NT2/D1 (cell line): ENCODE measurements around the gene KRT78.
"Not testable (repeated sequence)": the region's sequence is repeated elsewhere in the genome, so short reads cannot be mapped to it uniquely, and the experiment has no call there.

Experiments
- DNase-seq: peaks from one replicate; pipeline ENCODE4 v3.0.0-alpha.2; 2011; ENCODE audit warnings: low read depth, low spot score
- H3K27me3 ChIP-seq: 2 replicates; pipeline ENCODE4 v1.6.0; 2011; ENCODE audit warnings: mild to moderate bottlenecking; ENCODE audit not compliant: insufficient read length, insufficient read depth
- H3K36me3 ChIP-seq: 2 replicates; pipeline ENCODE4 v1.6.1; 2011; ENCODE audit warnings: mild to moderate bottlenecking, low read length, mixed read lengths; ENCODE audit not compliant: insufficient read depth, insufficient read length
- H3K4me1 ChIP-seq: 2 replicates; pipeline ENCODE4 v1.5.1; 2011; ENCODE audit not compliant: insufficient read depth, insufficient read length
- H3K4me3 ChIP-seq: 2 replicates; pipeline ENCODE4 v1.5.1; 2011; ENCODE audit warnings: low read depth; ENCODE audit not compliant: insufficient read length
- H3K9ac ChIP-seq: 2 replicates; pipeline ENCODE4 v1.6.0; 2011; ENCODE audit warnings: low read depth; ENCODE audit not compliant: insufficient read length
- H3K9me3 ChIP-seq: 2 replicates; pipeline ENCODE4 v1.5.1; 2011; ENCODE audit warnings: mild to moderate bottlenecking, low read length; ENCODE audit not compliant: insufficient read depth
- SUZ12 ChIP-seq: IDR thresholded peaks from 2 replicates; pipeline ENCODE4 v1.6.1; 2011; ENCODE audit not compliant: insufficient read length, insufficient read depth; ENCODE audit errors: extremely low read depth
- YY1 ChIP-seq: IDR thresholded peaks from 2 replicates; pipeline ENCODE4 v1.6.1; 2011; ENCODE audit not compliant: insufficient read length, insufficient read depth
- ZNF274 ChIP-seq: IDR thresholded peaks from 2 replicates; pipeline ENCODE4 v1.6.1; 2011; ENCODE audit warnings: mild to moderate bottlenecking, low read depth, low read length

The KRT78 gene

DNA sequence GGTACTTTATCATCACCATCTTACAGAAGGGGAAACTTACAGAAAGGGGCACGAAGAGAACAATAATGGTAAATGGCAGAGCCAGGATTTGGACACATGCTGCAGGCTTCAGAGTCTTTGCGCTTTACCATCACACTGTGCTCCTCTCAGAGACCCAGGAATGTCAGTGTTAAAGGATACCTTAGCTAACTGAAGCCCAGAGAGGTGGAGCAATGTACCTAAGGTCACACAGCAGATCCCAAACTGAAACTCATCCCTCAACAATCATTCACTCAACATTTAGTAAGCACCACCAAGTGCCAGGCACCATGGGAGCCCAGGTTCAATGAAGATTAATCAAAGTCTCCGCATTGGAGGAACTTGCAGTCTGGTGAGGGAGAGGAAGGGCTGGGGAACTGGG is 8.0 kb upstream of the KRT78 start:
- Histone ChIP-seq H3K27me3 (no peaks in the 10 kb centered on the region), H3K9ac (no peak overlapping the region), H3K9me3 (no peaks in the 10 kb centered on the region), H3K4me1 (peaks cover 4% of the 10 kb centered on the region), H3K36me3 (no peaks in the 10 kb centered on the region), H3K4me3 (no peak overlapping the region)
- no peak for DNase-seq
- TF ChIP-seq YY1 (no peak), SUZ12 (no peak), ZNF274 (no peak)

DNA sequence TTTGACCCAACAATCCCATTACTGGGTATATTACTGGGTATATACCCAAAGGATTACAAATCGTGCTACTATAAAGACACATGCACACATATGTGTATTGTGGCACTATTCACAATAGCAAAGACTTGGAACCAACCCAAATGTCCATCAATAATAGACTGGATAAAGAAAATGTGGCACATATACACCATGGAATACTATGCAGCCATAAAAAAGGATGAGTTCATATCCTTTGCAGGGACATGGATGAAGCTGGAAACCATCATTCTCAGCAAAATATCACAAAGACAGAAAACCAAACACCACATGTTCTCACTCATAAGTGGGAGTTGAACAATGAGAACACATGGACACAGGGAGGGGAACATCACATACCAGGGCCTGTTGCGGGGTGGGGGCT is 7.3 kb upstream of the KRT78 start:
- DNase-seq, H3K36me3 ChIP-seq, H3K9ac ChIP-seq, H3K4me1 ChIP-seq, H3K27me3 ChIP-seq, H3K9me3 ChIP-seq, H3K4me3 ChIP-seq: not testable (repeated sequence)

DNA sequence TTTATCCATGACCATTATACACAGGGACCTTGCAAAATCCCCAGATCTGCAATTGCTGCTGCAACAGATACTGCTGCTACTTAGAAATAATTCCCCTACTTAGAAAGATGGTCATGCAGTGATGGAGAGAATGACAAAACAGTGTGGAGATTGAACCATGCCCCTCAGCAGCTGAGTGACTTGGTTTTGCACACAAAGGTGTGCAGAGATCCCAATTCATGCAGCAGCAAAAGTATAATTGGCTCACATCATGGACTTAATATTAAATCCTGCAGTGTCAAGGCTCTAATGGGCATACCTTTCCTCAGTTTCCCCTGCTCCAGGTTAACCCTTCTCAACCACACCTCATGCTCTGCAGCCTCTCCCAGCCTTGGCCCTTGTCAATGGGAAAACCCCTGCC is 3.0 kb upstream of the KRT78 start:
- Histone ChIP-seq H3K36me3 (no peaks in the 10 kb centered on the region), H3K4me1 (no peaks in the 10 kb centered on the region), H3K9me3 (no peaks in the 10 kb centered on the region), H3K4me3 (no peak overlapping the region), H3K9ac (no peak overlapping the region), H3K27me3 (no peaks in the 10 kb centered on the region)
- no peak for TF ChIP-seq SUZ12
- no peak for TF ChIP-seq YY1
- TF ChIP-seq ZNF274 = no peak
- no peak for DNase-seq

DNA sequence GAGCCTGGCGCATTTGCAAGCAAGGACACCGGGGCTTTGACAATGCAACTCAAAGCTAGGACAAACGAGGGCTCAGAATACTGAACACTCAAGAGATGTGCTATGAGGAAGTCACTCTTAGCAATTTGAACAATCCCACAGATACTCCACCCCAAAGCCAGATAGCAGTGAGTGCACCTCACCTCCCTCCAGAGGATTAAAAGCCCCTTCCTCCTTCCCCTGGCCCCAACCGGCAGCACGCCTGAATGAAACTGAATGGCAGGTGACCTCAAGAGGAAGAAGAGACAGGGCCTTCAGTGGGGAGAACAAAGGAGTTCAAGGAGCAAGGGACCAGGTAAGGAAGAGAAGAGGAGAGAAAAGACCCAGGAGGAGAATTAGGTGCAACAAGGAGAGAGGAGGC is 1.9 kb upstream of the KRT78 start:
- H3K9me3 ChIP-seq = no peaks in the 10 kb centered on the region
- no peak overlapping the region for H3K9ac ChIP-seq
- no peak overlapping the region for H3K4me3 ChIP-seq
- H3K36me3 ChIP-seq = no peaks in the 10 kb centered on the region
- no peak for DNase-seq
- no peaks in the 10 kb centered on the region for H3K27me3 ChIP-seq
- no peaks in the 10 kb centered on the region for H3K4me1 ChIP-seq
- TF ChIP-seq SUZ12 (no peak), YY1 (no peak), ZNF274 (no peak)

DNA sequence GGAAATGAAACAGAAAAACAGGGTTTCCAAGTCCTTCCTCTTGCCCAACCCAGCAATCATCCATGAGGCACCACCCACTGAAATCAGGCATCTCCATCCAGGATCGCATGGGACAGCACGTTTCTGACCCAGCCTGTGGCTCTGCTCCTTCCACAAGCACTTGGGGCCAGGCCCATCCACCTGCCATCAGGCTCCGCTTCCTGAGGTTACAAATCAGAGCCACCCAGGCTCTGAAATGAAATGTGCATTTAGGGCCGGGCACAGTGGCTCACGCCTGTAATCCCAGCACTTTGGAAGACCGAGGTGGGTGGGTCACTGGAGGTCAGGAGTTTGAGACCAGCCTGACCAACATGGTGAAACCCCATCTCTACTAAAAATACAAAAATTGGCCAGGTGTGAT is 717 bp upstream of the KRT78 start:
- no peak for TF ChIP-seq YY1
- TF ChIP-seq SUZ12 = no peak
- TF ChIP-seq ZNF274 = no peak
- no peaks in the 10 kb centered on the region for H3K9me3 ChIP-seq
- no peaks in the 10 kb centered on the region for H3K36me3 ChIP-seq
- no peak overlapping the region for H3K9ac ChIP-seq
- DNase-seq = no peak
- H3K4me3 ChIP-seq = no peak overlapping the region
- no peaks in the 10 kb centered on the region for H3K27me3 ChIP-seq
- no peaks in the 10 kb centered on the region for H3K4me1 ChIP-seq

DNA sequence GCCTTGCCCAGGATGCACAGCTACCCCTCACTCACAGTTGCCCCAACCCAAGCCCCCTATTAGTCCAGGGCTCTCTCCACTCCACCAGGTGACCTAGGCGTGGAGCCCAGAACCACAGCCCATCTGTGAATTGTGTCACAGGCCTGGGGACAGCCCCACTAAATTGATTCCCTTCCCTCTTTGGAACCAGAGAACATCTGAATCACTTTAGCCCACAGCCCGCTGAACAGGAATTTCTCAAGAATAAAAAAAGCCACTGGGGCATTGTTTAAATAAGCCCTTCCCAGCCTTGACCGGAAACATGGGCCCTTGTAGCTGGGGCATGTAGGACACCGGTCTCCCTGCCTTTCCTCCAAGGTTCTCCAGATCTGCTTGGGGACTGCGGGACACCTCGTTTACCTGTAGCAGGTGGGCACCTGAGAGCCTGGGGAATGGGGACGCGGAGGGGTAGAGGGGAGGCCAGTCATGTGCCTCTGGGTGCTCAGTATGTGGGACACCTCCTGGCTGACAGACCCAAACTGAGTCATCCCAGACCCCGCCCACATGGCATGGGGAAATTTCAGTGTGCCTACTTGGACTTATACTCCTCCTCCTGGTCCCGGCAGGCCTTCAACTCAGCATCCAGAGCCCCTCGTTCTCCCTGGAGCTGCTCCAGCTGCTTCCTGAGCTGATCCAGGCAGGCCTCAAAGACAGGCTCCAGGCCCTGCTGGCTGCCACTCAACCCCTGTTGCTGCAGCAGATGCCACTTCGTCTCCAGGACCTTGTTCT is 1.3 kb downstream of the KRT78 start:
- H3K4me1 ChIP-seq = no peaks in the 10 kb centered on the region
- TF ChIP-seq ZNF274 (no peak), SUZ12 (no peak), YY1 (no peak)
- DNase-seq = no peak
- no peaks in the 10 kb centered on the region for H3K9me3 ChIP-seq
- H3K9ac ChIP-seq = no peak overlapping the region
- H3K36me3 ChIP-seq = no peaks in the 10 kb centered on the region
- no peak overlapping the region for H3K4me3 ChIP-seq
- H3K27me3 ChIP-seq = no peaks in the 10 kb centered on the region

DNA sequence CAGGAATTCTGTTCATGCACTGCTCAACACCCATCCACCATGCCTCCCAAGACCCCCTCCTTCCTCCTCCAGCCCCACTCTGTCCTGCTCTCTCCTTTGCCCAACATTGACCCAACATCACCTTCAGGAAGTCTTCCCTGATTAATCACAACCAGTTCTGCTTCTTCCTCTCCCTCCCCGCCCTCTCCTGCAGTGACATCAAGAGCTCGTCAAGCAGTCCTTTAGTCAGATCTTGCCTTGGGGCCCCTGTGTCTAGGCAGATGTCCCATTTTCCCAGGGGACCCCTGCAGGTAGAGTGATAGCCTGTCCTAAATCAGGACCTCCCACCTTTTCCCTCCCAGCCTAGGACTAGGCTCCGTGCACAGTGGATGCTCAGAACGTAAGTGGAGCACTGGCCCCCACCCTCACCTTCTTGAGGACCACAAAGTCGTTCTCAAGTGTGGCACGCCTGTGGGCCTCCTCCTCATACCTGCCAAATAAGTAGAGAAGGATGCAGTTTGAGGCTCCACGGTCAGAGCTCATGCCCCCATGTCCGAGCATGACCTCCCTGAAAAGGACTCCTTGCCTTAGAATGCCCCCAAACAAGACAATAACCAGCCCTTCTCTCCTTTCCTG is 2.3 kb downstream of the KRT78 start:
- Histone ChIP-seq H3K9ac (no peak overlapping the region), H3K4me1 (no peaks in the 10 kb centered on the region), H3K4me3 (no peak overlapping the region), H3K36me3 (no peaks in the 10 kb centered on the region), H3K27me3 (no peaks in the 10 kb centered on the region), H3K9me3 (no peaks in the 10 kb centered on the region)
- DNase-seq = no peak
- TF ChIP-seq SUZ12 = no peak
- no peak for TF ChIP-seq YY1
- no peak for TF ChIP-seq ZNF274
